Measurements from ENCODE around the gene HPCAL1. TPM values are rescaled to one million over a fixed set of nuclear protein-coding genes. Genes with fewer than 3 reads are reported as not detected.

HPCAL1 gene
- total and polyA plus RNA-seq, 8 donors = 14.0 to 571 (median 85.4) TPM

- Histone ChIP-seq H3K4me1 (peaks cover 30 to 63% (median 45%) of the 10 kb centered on the region in 4 donors), H3K27me3 (no peaks in the 10 kb centered on the region), H3K4me3 (no peak overlapping the region), H3K36me3 (peaks cover 0 to 4% (median 0%) of the 10 kb centered on the region in 4 donors), H3K27ac (no peak overlapping the region), H3K9me3 (no peaks in the 10 kb centered on the region)
- 55 to 75% (median 71%) methylated on average over 3 of the region's 3 CpGs for WGBS, 5 donors
- intact Hi-C loops (cut with DNase I; ENCODE audit: low total_unique reads) = no loop called here
- no peak for DNase-seq
- no peak for TF ChIP-seq EP300 (IDR thresholded peaks at IDR 0.05)
These were observed 6.6 kb downstream of the HPCAL1 start for GRCh38 chr2:10309286-10309685.

DNA sequence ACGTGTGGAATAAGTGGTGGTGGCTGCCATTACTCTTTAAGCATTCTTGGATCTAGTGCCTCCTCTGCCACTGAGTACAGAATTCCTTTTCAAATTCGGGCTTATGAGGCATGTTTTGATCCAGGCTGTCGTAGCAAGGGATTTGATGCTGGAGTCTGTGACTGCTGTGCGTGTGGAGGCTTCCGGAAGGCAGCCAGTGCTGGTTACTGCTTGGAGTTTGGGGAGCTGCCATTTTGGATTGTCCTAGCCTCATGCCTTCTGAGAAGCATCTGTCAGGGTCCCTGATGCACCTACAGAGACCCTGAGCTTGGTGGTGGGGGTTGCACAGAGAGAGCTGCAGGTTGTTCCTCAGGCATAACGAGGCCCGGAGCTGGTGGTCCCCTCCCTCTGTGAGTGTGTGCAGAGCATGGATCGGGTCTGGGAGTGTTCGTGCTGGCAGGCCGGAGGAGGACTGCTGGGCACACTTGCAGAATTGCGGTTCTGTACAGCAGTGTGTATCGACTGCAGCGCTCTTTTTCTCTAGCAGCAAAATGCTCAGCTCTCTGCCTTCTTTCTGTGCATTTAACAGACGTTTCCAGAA, 7.7 kb downstream of the HPCAL1 start:
- H3K4me3 ChIP-seq = no peak overlapping the region
- no peak for TF ChIP-seq EP300 (IDR thresholded peaks at IDR 0.05)
- TF ChIP-seq, protein P1, sequence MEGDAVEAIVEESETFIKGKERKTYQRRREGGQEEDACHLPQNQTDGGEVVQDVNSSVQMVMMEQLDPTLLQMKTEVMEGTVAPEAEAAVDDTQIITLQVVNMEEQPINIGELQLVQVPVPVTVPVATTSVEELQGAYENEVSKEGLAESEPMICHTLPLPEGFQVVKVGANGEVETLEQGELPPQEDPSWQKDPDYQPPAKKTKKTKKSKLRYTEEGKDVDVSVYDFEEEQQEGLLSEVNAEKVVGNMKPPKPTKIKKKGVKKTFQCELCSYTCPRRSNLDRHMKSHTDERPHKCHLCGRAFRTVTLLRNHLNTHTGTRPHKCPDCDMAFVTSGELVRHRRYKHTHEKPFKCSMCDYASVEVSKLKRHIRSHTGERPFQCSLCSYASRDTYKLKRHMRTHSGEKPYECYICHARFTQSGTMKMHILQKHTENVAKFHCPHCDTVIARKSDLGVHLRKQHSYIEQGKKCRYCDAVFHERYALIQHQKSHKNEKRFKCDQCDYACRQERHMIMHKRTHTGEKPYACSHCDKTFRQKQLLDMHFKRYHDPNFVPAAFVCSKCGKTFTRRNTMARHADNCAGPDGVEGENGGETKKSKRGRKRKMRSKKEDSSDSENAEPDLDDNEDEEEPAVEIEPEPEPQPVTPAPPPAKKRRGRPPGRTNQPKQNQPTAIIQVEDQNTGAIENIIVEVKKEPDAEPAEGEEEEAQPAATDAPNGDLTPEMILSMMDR (IDR thresholded peaks at IDR 0.05) = no peak
- no peak for TF ChIP-seq POLR2A (IDR thresholded peaks at IDR 0.05)
- no peak for TF ChIP-seq POLR2AphosphoS5 (IDR thresholded peaks at IDR 0.05)
- no peaks in the 10 kb centered on the region for H3K27me3 ChIP-seq
- WGBS, 5 donors = 89 to 94% (median 93%) methylated on average over 14 of the region's 14 CpGs
- no peaks in the 10 kb centered on the region for H3K9me3 ChIP-seq
- intact Hi-C loops (cut with DNase I; ENCODE audit: low total_unique reads) = no loop called here
- H3K4me1 ChIP-seq = peaks cover 19 to 52% (median 36%) of the 10 kb centered on the region in 4 donors
- no peak for DNase-seq
- peaks cover 0 to 4% (median 0%) of the 10 kb centered on the region in 4 donors for H3K36me3 ChIP-seq
- H3K27ac ChIP-seq = no peak overlapping the region

- intact Hi-C loops (cut with DNase I; ENCODE audit: low total_unique reads) = no loop called here
- Histone ChIP-seq H3K36me3 (peaks cover 0 to 4% (median 0%) of the 10 kb centered on the region in 4 donors), H3K9me3 (no peaks in the 10 kb centered on the region), H3K27me3 (no peaks in the 10 kb centered on the region), H3K27ac (no peak overlapping the region), H3K4me1 (peaks cover 7 to 52% (median 31%) of the 10 kb centered on the region in 4 donors), H3K4me3 (no peak overlapping the region)
- WGBS, 5 donors = 70 to 92% (median 83%) methylated on average over 4 of the region's 4 CpGs
- no peak for DNase-seq
- TF ChIP-seq EP300 (IDR thresholded peaks at IDR 0.05) (no peak), POLR2A (IDR thresholded peaks at IDR 0.05) (no peak), POLR2AphosphoS5 (IDR thresholded peaks at IDR 0.05) (no peak)
- TF ChIP-seq, protein P1 (IDR thresholded peaks at IDR 0.05) = no peak
These were observed 9.0 kb downstream of the HPCAL1 start for GRCh38 chr2:10311736-10312135.

GRCh38 chr2:10312437-10312957, 9.8 kb downstream of the HPCAL1 start:
- no peak for TF ChIP-seq POLR2A (IDR thresholded peaks at IDR 0.05)
- TF ChIP-seq EP300 (IDR thresholded peaks at IDR 0.05) = no peak
- no peak for TF ChIP-seq POLR2AphosphoS5 (IDR thresholded peaks at IDR 0.05)
- TF ChIP-seq, protein P1 (IDR thresholded peaks at IDR 0.05) = no peak
- Histone ChIP-seq H3K27ac (no peak overlapping the region), H3K9me3 (no peaks in the 10 kb centered on the region), H3K4me3 (no peak overlapping the region), H3K36me3 (peaks cover 0 to 4% (median 0%) of the 10 kb centered on the region in 4 donors), H3K27me3 (no peaks in the 10 kb centered on the region), H3K4me1 (peaks cover 0 to 48% (median 24%) of the 10 kb centered on the region in 4 donors)
- no peak for DNase-seq
- 87 to 99% (median 95%) methylated on average over 5 of the region's 5 CpGs for WGBS, 5 donors
- intact Hi-C loops (cut with DNase I; ENCODE audit: low total_unique reads) = no loop called here

DNA sequence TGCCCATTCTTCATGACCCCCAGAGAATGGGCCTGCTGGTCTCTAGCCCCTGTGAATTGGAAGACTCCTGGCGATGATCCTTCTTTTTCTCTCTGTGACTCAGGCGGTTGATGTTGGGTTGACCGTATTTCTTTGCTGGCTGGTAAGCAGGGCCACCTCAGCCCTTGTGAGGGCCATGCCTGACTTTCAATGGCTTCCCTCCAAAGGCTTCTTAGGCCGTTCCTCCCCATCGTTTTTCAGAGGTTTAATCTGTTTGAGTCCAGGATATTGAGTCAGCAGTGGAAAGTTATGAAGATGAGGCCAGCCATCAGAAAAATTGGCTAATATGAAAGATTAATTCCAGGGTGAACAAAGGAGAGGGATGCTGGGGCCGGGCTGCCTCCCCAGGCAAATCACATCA, 13.6 kb downstream of the HPCAL1 start:
- no peak for DNase-seq
- Histone ChIP-seq H3K4me1 (peaks cover 0 to 20% (median 10%) of the 10 kb centered on the region in 4 donors), H3K9me3 (no peaks in the 10 kb centered on the region), H3K4me3 (no peak overlapping the region), H3K27me3 (no peaks in the 10 kb centered on the region), H3K36me3 (peaks cover 0 to 4% (median 0%) of the 10 kb centered on the region in 4 donors), H3K27ac (no peak overlapping the region)
- TF ChIP-seq, protein P1 (IDR thresholded peaks at IDR 0.05) = no peak
- TF ChIP-seq EP300 (IDR thresholded peaks at IDR 0.05) = no peak
- no peak for TF ChIP-seq POLR2AphosphoS5 (IDR thresholded peaks at IDR 0.05)
- no peak for TF ChIP-seq POLR2A (IDR thresholded peaks at IDR 0.05)
- intact Hi-C loops (cut with DNase I; ENCODE audit: low total_unique reads) = no loop called here
- WGBS, 5 donors = 63 to 80% (median 73%) methylated on average over 6 of the region's 6 CpGs
